K562 (cell line): ENCODE results near the gene TAF4. TPM values are rescaled to one million over a fixed set of nuclear protein-coding genes. Genes with fewer than 3 reads are reported as not detected.

Experiments used
- GABPB1 ChIP-seq: sonication (generic); formaldehyde crosslinking; IDR thresholded peaks from 2 replicates; pipeline ENCODE4 v1.8.0; 2022; ENCODE audit warnings: mild to moderate bottlenecking, missing genetic modification reagents
- ZFP36 ChIP-seq: fragments of 150-350 bp; IDR thresholded peaks from 2 replicates; pipeline ENCODE4 v1.6.1; 2018; ENCODE audit warnings: low read length, low read depth; ENCODE audit not compliant: partially characterized antibody
- polyA plus RNA-seq, 8 experiments: library from polyadenylated mRNA; depleted of rRNA in 4 of 8; stranded (reverse) in 5 of 8; unstranded in 3 of 8; fragments of >200 nt; fragmentation: Nextera tagmentation in 2 of 8; fragmentation: Illumina TruSeq in 1 of 8; extraction: Ambion mirVana in 2 of 8; extraction: Trizol in 1 of 8; gene quantifications; 2 replicates each; pipeline versions ENCODE4 v1.2.1 to v1.2.3, GENCODE V29; 2011 to 2014; ENCODE audit warnings: inconsistent platforms in 1 of 8, missing spikeins in 1 of 8
- total RNA-seq, 7 experiments: library from RNA; depleted of rRNA in 6 of 7; stranded (reverse); fragments of >200 nt in 6 of 7; fragmentation: Illumina TruSeq in 2 of 7; extraction: Trizol in 2 of 7; gene quantifications; 2 replicates each; pipeline versions ENCODE4 v1.2.1 to v1.2.3, GENCODE V29; 2011 to 2021; ENCODE audit warnings: low replicate concordance in 1 of 7
- TF ChIP-seq, protein P1 (sequence below): fragments of 250-450 bp; sonication (Bioruptor Pico); IDR thresholded peaks from 2 replicates; pipeline ENCODE4 v1.9.0; 2021; ENCODE audit warnings: mild to moderate bottlenecking
- TF ChIP-seq, protein P2 (sequence below): fragments of 200-600 bp; sonication (generic); IDR thresholded peaks from one replicate; pipeline ENCODE4 v1.6.1; 2012; ENCODE audit warnings: mild to moderate bottlenecking, low read depth, low read length, inconsistent platforms

Gene TAF4
- total and polyA plus RNA-seq, 9 of the 15 experiments (the other 6 are each of a cell fraction or from before 2014, with no cell fraction given), result 0.44 to 28.3 (median 5.6) TPM

DNA sequence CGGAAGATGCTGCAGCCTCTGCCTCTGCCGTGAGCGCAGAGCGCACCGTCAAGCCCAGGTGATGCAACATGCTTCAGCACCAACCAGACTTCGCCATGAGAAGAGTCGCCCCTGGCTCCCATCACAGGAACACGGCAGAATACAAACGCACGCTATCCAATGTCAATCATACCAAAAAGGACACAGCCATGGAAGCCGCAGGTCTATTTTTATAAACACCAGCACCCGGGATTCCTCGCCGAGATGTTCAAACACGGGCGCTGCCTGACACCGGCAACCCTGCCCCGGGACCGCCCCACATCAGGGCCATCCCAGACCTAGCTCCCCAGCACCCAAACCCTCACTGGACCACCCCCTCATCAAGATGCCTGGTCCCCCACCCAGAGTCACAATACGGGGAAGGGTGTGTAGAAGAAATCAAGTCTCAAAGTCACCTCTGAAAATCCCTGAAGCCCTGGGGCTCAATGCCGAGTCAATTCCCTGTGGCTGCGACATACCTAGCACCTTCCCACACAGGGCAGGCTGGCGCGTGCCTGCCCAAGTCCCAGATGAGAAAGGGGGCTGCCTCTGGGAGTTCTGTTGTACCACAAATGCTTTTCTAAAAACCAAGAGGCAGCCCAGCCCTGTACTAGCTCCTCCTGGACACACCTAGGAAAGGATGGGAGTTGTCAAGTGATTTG is 17.9 kb downstream of the TAF4 start (continued):
- TF ChIP-seq GABPB1, result no peak
- TF ChIP-seq ZFP36, result no peak
- TF ChIP-seq, protein P1, sequence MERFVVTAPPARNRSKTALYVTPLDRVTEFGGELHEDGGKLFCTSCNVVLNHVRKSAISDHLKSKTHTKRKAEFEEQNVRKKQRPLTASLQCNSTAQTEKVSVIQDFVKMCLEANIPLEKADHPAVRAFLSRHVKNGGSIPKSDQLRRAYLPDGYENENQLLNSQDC, result no peak
- TF ChIP-seq, protein P2, sequence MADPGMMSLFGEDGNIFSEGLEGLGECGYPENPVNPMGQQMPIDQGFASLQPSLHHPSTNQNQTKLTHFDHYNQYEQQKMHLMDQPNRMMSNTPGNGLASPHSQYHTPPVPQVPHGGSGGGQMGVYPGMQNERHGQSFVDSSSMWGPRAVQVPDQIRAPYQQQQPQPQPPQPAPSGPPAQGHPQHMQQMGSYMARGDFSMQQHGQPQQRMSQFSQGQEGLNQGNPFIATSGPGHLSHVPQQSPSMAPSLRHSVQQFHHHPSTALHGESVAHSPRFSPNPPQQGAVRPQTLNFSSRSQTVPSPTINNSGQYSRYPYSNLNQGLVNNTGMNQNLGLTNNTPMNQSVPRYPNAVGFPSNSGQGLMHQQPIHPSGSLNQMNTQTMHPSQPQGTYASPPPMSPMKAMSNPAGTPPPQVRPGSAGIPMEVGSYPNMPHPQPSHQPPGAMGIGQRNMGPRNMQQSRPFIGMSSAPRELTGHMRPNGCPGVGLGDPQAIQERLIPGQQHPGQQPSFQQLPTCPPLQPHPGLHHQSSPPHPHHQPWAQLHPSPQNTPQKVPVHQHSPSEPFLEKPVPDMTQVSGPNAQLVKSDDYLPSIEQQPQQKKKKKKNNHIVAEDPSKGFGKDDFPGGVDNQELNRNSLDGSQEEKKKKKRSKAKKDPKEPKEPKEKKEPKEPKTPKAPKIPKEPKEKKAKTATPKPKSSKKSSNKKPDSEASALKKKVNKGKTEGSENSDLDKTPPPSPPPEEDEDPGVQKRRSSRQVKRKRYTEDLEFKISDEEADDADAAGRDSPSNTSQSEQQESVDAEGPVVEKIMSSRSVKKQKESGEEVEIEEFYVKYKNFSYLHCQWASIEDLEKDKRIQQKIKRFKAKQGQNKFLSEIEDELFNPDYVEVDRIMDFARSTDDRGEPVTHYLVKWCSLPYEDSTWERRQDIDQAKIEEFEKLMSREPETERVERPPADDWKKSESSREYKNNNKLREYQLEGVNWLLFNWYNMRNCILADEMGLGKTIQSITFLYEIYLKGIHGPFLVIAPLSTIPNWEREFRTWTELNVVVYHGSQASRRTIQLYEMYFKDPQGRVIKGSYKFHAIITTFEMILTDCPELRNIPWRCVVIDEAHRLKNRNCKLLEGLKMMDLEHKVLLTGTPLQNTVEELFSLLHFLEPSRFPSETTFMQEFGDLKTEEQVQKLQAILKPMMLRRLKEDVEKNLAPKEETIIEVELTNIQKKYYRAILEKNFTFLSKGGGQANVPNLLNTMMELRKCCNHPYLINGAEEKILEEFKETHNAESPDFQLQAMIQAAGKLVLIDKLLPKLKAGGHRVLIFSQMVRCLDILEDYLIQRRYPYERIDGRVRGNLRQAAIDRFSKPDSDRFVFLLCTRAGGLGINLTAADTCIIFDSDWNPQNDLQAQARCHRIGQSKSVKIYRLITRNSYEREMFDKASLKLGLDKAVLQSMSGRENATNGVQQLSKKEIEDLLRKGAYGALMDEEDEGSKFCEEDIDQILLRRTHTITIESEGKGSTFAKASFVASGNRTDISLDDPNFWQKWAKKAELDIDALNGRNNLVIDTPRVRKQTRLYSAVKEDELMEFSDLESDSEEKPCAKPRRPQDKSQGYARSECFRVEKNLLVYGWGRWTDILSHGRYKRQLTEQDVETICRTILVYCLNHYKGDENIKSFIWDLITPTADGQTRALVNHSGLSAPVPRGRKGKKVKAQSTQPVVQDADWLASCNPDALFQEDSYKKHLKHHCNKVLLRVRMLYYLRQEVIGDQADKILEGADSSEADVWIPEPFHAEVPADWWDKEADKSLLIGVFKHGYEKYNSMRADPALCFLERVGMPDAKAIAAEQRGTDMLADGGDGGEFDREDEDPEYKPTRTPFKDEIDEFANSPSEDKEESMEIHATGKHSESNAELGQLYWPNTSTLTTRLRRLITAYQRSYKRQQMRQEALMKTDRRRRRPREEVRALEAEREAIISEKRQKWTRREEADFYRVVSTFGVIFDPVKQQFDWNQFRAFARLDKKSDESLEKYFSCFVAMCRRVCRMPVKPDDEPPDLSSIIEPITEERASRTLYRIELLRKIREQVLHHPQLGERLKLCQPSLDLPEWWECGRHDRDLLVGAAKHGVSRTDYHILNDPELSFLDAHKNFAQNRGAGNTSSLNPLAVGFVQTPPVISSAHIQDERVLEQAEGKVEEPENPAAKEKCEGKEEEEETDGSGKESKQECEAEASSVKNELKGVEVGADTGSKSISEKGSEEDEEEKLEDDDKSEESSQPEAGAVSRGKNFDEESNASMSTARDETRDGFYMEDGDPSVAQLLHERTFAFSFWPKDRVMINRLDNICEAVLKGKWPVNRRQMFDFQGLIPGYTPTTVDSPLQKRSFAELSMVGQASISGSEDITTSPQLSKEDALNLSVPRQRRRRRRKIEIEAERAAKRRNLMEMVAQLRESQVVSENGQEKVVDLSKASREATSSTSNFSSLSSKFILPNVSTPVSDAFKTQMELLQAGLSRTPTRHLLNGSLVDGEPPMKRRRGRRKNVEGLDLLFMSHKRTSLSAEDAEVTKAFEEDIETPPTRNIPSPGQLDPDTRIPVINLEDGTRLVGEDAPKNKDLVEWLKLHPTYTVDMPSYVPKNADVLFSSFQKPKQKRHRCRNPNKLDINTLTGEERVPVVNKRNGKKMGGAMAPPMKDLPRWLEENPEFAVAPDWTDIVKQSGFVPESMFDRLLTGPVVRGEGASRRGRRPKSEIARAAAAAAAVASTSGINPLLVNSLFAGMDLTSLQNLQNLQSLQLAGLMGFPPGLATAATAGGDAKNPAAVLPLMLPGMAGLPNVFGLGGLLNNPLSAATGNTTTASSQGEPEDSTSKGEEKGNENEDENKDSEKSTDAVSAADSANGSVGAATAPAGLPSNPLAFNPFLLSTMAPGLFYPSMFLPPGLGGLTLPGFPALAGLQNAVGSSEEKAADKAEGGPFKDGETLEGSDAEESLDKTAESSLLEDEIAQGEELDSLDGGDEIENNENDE, result no peak
